ENCODE measurements around the gene NOS3. TPM values are rescaled to one million over a fixed set of nuclear protein-coding genes. Genes with fewer than 3 reads are reported as not detected.

NOS3 gene
- total RNA-seq, 1 donor from 2014 or later, result 0.22 TPM

GRCh38 chr7:150983893-150984368 is 6.9 kb upstream of the NOS3 start:
- ATAC-seq (ENCODE audit: low read depth) (no peak), DNase-seq (no peak)
- ChIA-PET POLR2A (no interaction called here), CTCF (interaction anchor here (1.2 to 3.2 kb wide), 4 partner anchors 10 to 34 kb away, joined by 3 to 22 read pairs (median 6); no protein-coding TSS in a partner anchor)
- Mint-ChIP-seq H3K27me3 (peaks cover 54% of the 10 kb centered on the region), H3K9me3 (no peaks in the 10 kb centered on the region), H3K36me3 (ENCODE audit: low read depth) (no peaks in the 10 kb centered on the region), H3K4me1 (peaks cover 16% of the 10 kb centered on the region), H3K4me3 (no peak overlapping the region), H3K27ac (no peak overlapping the region)
- intact Hi-C loops (cut with micrococcal nuclease), result loop anchor here (1.0 to 10.0 kb wide), 2 partner anchors 10 to 699 kb away; no protein-coding TSS in a partner anchor
- TF ChIP-seq CTCF (IDR thresholded peaks at IDR 0.05), result no peak

GRCh38 chr7:150986099-150986512 is 4.7 kb upstream of the NOS3 start:
- Mint-ChIP-seq H3K27me3 (peaks cover 65% of the 10 kb centered on the region), H3K4me3 (no peak overlapping the region), H3K4me1 (peaks cover 15% of the 10 kb centered on the region), H3K27ac (no peak overlapping the region), H3K36me3 (ENCODE audit: low read depth) (no peaks in the 10 kb centered on the region), H3K9me3 (peaks cover 12% of the 10 kb centered on the region)
- no peak for TF ChIP-seq CTCF (IDR thresholded peaks at IDR 0.05)
- intact Hi-C loops (cut with micrococcal nuclease), result loop anchor here (1.0 to 10.0 kb wide), 2 partner anchors 23 to 701 kb away; no protein-coding TSS in a partner anchor
- ATAC-seq (ENCODE audit: low read depth) (peak; percentile 71), DNase-seq (no peak)
- POLR2A ChIA-PET, result no interaction called here
- CTCF ChIA-PET, result interaction anchor here (0.7 to 3.2 kb wide), 7 partner anchors 9 to 42 kb away, joined by 3 to 22 read pairs (median 3); partner anchors contain the start of gene ABCB8

GRCh38 chr7:150986556-150986955 is 4.3 kb upstream of the NOS3 start:
- H3K36me3 Mint-ChIP-seq (ENCODE audit: low read depth), result no peaks in the 10 kb centered on the region
- ChIA-PET POLR2A (no interaction called here), CTCF (interaction anchor here (0.7 to 3.2 kb wide), 6 partner anchors 8 to 39 kb away, joined by 3 to 22 read pairs (median 4); no protein-coding TSS in a partner anchor)
- TF ChIP-seq CTCF (IDR thresholded peaks at IDR 0.05), result no peak
- DNase-seq (no peak), ATAC-seq (ENCODE audit: low read depth) (no peak)
- peaks cover 15% of the 10 kb centered on the region for H3K4me1 Mint-ChIP-seq
- intact Hi-C loops (cut with micrococcal nuclease), result loop anchor here (1.0 to 10.0 kb wide), 2 partner anchors 23 to 702 kb away; no protein-coding TSS in a partner anchor
- no peak overlapping the region for H3K4me3 Mint-ChIP-seq
- H3K27ac Mint-ChIP-seq, result no peak overlapping the region
- H3K27me3 Mint-ChIP-seq, result peaks cover 64% of the 10 kb centered on the region
- H3K9me3 Mint-ChIP-seq, result peaks cover 12% of the 10 kb centered on the region

- peaks cover 12% of the 10 kb centered on the region for H3K9me3 Mint-ChIP-seq
- H3K27me3 Mint-ChIP-seq, result peaks cover 48% of the 10 kb centered on the region
- H3K4me3 Mint-ChIP-seq, result no peak overlapping the region
- ATAC-seq (ENCODE audit: low read depth), result peak; percentile 49
- no peaks in the 10 kb centered on the region for H3K36me3 Mint-ChIP-seq (ENCODE audit: low read depth)
- H3K4me1 Mint-ChIP-seq, result peaks cover 15% of the 10 kb centered on the region
- POLR2A ChIA-PET, result no interaction called here
- H3K27ac Mint-ChIP-seq, result no peak overlapping the region
- CTCF ChIA-PET, result interaction anchor here (1.0 to 1.3 kb wide), 3 partner anchors 9 to 90 kb away, joined by 3 to 4 read pairs (median 4); no protein-coding TSS in a partner anchor
- DNase-seq, result no peak
- intact Hi-C loops (cut with micrococcal nuclease), result loop anchor here (1.0 to 10.0 kb wide), 3 partner anchors 90 to 704 kb away; no protein-coding TSS in a partner anchor
- no peak for TF ChIP-seq CTCF (IDR thresholded peaks at IDR 0.05)
Observed at GRCh38 chr7:150988230-150989226, 2.3 kb upstream of the NOS3 start.
